HG02884 (cell line): ENCODE measurements around the gene WFIKKN1.

Source experiments
- ATAC-seq: cut with Tn5 transposase; IDR thresholded peaks from one replicate; pipeline ENCODE4 v1.9.1; 2021; ENCODE audit warnings: mild to moderate bottlenecking, moderate library complexity; ENCODE audit not compliant: unreplicated experiment

Gene WFIKKN1

DNA sequence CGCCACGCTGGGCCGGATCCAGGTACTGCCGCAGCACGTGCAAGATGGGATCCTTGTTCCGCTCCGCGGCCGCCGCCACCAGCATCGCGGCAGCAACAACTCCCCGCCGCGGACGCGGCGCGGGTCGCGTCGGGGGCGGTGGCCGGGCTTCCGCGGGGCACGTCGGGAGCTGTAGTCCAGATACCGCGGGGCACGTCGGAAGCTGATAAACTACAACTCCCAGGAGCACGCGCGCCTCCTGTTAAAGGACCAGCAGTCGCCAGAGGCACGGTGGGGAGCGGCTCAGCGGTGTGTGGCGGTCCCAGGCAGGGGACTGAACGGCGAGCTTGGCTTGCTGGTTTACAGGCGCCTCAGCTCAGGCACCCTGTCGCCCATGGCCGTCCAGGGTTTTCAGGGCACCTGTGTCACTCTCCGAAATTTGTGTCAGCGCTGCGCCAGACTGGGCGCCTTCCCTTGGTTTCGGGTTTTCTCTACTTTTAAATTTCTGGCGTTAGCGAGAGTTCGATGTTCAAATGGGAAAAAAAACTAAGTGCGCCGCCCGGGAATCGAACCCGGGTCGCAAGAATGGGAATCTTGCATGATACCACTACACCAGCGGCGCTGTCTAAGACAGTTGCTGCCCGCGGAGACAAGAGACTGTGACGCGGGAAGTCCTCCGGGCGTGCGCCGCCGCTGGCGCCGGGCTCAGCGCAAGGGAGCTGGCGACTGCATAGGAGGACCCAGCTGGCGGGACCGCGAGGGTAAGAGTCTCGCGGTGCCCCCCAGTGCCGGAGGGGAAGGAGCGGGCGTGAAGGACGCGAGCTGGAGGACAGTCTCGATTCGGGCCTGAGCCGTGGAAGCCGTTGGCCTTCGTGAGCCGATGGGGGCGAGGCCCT, 5.7 kb downstream of the WFIKKN1 start, which contains the start of gene METTL26:
TSS of gene METTL26 (minus strand) at position 100 of the 875 bp plus-strand sequence. CDS start at position 85, 15 bp downstream.
- ATAC-seq = peak; percentile 56

DNA sequence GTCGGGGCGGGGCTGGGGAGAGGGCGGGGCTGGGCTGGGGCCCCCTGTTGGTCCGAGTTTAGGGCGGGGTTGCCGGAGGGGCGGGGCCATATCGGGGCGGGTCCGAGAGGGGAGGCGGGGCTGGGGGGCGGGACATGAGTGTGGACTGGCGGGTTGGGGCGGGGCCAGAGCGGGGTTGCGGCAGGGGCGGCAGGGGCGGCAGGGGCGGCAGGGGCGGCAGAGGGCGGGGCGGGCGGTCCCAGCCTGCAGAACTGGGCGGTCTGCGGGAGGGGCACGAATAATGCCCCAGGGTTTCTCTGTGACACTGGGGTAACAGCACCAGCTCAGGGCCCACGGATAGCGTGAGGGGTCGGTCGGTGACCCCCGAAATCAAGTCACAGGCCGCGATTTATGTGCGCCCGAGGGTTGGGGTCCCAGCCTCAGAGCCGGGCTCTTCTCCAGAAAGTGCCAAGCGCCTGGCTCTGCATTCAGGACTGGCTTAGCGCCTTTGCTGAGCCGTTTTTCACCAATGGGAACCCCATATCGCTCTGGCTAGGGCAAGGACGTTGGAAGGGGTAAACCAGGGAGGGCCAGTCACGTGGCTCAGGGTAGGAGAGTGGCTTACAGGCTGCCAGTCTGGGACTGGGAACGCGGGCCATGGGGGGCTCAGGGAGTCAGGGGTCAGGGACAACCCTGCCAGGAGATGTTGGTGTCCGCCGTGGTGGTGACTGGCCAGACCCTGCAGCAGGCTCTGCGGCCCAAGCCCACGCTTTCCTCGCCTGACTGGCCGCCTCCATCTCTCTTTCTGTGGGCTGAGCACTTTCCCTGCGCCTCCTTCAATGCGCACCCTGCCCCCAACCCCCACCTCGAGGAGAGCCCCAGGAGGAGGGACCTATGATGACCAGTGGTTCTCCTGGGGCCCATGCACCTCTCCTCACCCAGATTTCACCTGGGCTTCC, 6.6 kb downstream of the WFIKKN1 start:
- no peak for ATAC-seq

DNA sequence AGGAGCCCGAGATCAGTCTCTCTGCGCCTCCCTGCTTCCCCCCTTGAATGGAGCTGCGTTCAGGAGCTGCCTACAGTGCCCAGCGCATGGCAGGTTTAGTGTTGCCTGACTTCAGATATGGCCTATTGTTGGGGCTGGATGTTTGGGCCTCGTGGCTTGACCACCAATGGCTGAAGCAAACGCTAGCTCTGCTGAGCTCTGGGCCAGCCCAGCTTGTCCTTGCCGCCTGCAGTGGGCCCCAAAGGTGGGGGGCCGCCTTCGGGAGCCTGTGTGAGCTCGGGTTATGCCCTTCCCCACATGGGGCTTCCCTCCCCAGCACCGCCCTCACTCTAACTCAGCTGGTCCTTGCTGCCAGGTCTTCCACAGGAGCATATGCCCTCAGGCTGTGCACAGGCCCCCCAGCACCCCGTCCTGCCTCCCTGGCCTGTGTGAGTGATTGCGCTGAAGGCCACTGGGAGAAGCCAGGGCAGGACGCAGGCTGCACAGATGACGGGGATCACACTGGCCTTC, 7.3 kb downstream of the WFIKKN1 start:
- no peak for ATAC-seq

DNA sequence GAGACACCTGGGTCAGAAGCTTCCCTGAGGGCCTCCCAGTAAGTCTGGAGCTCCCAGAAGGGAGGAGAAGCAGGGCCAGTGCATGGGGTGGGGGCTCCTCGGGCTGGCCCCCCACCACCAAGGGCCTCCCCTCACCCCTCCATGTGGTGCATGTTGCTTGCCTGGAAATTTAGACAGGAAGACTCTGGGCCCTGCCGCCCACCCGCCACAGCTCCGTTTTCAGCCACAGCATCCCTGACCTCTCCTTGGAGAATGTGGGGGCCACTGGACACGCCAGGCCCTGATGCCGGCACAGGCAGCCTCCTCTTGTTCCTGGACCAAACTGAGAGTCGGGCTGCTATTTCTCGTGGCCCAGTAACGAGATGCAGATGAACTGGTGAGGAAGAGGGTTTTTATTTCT, 8.1 kb downstream of the WFIKKN1 start:
- no peak for ATAC-seq

DNA sequence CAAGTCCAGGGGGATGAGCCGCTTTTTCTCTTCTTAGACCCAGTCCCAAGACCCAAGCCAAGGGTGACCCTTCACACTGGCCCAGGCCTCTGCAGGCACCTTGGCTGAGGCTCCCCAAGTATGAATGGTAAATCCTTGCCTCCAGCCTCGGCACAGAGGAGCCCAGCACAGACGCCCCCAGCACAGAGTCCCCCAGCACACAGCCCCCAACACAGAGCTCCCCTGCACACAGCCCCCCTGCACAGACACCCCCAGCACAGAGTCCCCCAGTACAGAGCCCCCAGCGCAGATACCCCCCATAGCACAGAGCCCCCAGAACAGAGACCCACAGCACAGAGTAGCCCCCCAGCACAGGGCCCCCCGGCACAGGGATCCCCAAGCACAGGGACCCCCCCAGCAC, 9.8 kb downstream of the WFIKKN1 start:
- no peak for ATAC-seq

DNA sequence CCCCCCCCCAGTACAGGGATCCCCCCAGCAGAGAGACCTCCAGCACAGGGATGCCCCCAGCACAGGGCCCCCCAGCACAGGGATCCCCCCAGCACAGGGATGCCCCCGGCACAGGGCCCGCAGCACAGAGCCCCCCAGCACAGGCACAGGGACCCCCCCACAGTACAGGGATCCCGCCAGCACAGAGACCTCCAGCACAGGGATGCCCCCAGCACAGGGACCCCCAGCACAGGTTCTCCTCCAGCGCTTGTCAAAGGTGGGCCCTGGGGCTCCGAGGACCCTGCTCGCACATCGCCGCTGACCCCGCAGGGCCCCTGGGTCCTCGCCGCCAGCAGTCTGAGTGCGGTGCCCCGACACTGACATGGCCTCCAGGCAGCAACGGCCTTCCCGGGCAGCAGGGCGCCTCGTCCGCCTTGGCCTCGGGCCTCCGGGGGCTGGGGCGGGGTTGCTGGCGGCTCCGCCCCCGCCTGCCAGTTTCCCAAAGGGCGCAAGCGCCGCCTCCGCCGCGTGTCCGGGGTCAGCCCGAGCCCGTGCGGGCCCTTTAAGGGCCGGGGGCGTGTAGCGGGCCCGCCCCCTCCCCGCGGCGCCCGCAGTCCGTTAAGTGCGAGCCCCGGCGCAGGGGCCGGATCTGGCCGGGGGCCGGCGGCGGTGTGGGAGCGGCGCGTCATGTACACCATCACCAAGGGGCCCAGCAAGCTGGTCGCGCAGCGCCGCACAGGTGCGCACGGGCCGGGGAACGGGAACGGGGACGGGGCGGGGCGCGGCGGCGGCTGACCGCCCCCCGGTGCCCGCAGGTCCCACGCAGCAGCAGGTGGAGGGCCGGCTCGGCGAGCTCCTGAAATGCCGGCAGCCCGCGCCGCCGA, 10.8 kb downstream of the WFIKKN1 start, which contains the start of gene MCRIP2:
TSS of gene MCRIP2 (plus strand) at position 503 of the 863 bp plus-strand sequence. CDS start at position 667, 164 bp downstream.
- peak; percentile 48 for ATAC-seq

DNA sequence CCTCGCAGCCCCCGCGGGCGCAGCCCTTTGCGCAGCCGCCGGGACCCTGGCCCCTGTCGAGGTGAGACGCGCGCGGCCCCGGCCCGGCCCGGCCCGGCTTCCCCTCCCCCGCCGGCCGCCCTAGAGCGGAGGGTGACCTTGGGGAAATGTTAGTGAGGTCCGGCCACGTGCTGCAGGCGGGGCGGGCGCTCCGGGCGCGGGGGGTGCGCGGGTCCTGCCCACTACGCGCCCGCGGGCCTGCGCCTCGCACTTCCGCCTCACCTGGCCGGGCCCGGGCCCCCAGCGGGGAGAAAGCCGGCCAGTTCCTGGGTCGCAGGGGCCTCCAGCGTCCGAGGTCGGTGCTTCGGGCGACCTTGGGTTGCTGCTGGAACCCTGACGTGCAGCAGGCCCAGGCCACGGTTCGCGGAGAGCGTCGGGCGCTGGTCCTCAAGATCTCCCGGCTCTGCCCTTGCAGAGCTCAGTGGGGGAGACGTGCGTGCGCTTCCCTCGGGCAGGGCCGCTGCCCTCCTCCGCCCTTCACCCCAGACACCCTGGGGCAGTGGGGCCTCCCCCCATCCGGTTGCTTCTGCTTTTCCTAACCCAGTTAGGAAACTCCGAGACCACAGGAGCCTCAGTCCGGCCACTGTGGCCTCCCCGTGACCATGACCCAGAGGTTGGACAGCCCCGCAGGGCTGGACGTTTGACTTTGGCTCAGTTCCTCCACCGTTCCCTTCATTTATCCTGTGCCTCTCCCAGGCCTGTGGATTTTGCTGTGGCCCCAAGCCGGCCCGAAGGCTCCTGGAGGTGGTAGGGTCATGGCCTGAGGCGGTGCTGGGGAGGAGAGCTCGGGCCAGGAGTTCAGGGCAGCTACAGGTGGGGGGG, 11.6 kb downstream of the WFIKKN1 start:
- peak; percentile 39 for ATAC-seq

DNA sequence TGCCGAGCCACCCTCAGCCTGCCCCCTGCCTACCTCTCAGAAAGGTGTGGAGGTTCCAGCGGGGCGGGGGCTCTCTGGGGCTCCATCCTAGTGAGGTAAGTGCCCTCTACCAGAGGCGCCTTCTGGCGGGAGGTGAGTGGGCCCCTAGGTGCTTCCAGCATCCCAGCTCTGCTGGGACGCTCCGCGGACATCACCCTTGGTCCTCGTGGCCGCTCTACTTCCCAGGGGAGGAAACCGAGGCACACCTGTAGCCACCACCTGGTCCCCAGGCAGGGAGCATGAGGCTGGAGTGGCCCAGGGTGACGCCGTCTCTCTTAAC, 12.2 kb downstream of the WFIKKN1 start:
- no peak for ATAC-seq

DNA sequence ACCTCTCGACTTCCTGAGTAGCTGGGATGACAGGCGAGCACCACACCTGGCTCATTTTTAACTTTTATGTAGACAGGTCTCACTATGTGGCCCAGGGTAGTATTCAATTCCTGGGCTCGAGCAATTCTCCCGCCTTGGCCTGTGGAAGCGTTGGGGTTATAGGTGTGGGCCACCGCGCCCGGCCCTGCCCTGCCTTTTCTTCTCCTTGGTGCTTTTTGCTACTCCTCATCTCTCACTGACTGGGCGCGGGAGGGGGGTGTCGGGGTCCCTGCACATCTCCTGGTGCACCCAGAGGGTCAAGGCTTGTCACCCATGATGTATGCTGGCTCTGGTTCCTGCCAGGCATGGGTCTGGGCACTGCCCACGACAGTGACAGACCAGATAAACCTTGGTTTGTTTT, 13.8 kb downstream of the WFIKKN1 start:
- ATAC-seq = no peak

DNA sequence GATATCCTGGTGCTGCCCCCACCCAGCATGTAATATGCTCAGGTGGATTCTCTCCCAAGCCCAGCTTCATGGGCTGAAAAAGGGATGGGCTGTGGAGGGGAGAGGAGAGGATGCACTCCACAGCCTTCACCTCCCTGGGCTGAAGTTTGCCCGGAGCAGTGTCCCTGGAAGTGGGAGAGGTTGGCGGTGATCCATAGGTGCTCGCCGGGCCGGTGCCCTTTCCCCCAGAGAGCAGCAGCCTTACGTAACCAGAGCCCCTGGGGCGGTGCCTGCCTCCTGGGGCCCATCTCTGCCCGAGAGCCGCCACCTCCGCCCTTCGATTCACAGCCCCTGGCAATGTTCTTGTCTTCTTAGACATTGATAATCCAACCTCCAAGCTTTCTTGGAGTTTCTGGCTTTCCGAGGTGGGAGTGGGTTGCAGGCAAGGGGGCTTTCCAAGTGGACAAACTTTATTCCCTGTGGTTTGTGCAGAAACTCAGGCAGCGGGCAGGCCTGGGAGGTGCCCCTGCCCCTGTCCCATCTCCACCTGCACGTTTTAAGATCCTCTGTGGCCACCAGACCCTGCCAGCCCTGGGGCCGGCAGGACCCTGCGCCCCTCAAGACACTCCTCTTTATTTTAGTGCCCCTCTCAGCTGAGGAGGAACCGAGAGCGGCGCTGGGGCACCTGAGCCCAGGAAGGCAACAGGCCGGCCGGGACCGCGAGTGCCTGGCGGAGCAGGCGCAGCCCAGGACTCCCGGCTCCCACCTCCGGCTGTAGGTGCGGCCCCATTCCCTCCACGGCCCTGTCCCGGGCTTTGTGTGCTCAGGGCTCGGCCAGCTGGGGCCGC, 15.3 kb downstream of the WFIKKN1 start:
- no peak for ATAC-seq

DNA sequence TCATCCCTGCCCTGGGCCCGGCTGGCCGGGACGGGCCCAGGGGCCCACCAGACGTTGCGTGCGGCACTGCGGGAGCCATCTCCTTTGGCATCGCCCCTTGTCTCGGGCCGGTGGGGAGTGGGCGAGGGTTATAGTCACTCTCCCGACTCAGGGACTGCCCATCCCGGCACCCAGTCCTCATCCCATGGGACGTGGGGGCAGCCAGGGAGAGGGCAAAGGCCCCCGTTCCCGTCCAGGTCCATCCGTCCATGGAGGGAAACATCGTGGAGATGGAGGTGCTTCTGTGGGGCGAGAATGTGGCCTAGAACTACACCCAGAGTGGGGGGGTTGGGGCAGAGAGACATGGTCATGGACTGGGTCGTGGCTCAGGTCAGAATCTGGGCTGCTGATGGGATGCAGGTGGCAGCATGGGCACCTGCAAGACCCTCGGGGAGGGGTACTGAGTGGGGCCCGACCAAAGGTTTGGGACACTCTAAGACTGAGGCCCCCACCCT, 15.9 kb downstream of the WFIKKN1 start:
- no peak for ATAC-seq

DNA sequence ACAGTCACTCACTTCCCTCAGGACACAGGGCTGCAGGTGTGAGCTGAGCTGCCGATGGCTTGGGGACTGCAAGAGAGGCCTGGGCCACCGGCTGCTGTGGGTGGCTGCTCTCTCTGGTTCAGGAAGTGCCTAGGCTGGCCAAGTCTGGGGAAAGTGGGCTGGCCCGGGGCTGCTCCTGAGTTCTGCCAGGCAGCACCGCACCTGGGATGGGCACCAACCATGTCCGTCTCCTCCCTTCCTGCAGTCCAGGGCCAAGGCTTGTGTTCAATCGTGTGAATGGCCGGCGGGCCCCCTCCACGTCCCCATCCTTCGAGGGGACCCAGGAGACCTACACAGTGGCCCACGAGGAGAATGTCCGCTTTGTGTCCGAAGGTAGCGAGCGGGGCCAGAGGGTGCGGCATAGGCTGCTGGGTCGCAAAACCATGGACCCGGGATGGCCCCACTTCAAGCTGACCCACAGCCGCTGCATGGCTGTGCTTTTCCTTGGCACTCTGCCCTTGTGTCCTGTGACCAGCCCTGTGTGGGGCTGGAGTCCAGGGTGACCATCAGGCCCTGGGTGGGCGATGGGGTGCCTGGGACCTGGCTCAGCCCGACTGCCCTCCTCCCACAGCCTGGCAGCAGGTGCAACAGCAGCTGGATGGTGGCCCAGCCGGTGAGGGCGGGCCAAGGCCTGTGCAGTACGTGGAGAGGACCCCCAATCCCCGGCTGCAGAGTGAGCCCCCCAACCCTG, 16.6 kb downstream of the WFIKKN1 start:
- no peak for ATAC-seq

DNA sequence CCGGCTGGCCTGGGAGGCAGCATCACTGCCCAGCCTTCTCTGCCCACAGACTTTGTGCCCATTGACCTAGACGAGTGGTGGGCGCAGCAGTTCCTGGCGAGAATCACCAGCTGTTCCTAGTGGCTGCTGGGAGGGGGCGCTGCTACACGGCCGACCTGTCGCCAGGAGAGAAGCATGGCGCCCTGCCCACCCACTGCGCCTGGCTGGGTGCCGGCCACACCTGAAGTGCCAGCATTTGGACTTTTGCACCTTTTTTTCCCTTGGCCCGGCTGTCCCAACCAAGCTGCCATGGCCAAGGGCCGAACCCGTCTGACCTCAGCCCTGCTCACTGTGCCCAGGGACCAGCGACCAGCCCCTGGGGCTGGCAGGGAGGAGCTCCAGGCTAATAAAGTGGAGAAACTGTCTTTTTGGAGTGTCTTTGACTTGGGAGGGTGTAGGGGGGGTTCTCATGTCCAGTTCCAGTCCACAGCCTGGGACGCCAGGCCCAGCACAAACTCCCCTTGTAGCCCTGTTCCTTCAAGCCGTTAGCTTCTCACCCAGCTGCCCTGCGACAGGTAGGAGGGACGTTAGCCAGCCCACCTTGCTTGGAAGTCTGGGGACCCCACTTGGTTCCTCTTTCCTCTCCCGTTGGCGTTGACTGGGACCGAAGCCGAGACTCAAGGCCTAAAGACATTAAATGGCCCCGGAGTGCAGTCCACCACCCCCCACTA, 17.4 kb downstream of the WFIKKN1 start:
- no peak for ATAC-seq

DNA sequence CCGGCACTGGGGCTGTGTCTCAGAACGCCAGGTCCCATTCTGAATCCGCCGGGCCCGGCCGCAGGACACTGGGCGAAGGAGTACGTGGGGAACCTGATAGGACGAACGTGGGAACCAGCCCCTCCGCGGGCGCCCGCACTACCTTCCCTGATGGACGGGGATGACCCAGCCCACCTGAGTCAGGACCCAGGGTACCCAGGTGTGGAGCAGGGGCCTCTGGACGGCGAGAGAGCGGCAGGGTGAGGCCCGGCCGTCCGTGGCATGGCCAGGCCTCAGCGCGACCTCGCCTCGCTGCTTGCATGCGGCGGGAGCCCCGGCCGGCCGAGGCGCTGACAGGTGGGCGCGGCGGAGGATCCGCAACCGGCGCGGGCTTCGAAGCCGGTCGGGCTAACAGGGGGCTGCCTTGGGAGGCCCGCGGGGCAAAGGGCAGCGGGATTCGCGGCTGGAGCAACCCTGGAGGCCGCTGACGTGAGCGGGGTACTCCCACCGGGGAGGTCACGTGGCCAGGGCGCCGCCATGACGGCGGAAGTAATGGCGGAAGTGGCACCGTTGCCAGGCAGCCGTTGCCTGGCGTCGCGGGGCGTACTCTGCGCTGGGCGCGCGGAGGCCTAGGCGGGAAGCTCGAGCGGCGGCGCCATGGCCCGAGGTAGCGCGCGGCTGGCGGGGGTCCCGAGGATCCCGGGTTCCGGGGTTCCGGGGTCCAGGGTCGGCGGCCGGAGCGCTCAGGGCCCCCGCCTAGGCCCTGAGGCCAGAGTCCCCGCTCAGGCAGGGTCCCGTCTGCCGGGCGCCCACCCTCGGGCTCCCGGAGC, 18.2 kb downstream of the WFIKKN1 start, which contains the start of gene WDR90:
TSS of gene WDR90 (plus strand) at position 585 of the 809 bp plus-strand sequence. CDS start at position 637, 52 bp downstream.
- ATAC-seq = peak; percentile 67

DNA sequence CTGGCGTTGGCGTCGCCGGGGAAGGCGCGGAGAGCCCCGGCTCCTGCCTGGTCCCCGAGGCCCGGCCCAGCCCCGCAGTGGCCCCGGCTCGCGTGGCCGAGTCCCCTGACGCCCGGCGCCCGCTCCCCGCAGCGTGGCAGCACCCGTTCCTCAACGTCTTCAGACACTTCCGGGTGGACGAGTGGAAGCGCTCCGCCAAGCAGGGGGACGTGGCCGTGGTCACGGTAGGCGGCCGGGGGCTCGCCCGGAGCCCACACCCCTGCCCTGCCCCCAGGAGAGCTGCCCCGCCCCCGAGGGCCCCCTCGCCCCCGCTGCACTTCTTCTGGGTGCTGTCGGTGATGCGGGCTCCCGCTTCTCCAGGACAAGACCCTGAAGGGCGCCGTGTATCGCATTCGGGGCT, 18.8 kb downstream of the WFIKKN1 start:
- ATAC-seq = peak; percentile 16

DNA sequence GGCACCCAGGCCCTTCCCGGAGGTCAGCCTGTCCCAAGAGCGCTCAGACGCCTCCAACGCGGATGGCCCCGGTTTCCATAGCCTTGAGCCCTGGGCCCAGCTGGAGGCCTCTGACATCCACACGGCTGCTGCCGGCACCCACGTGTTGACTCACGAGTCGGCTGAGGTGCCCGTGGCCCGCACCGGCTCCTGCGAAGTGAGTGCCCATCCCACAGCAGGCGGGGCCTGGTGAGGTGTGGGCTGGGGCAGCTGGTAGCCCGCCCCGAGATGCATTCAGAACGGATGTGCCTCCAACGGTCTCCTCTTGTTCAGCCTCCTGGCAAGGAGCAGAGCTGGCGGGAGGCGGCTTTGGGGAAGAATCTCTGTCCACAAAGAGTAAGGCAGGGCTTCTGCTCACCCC, 21.1 kb downstream of the WFIKKN1 start:
- ATAC-seq = no peak
